Fibroblast of mammary gland (primary cell): Measurements from ENCODE around the gene CSMD2.

ENCODE experiments used
- DNase-seq: peaks from one replicate; pipeline ENCODE4 v3.0.0-alpha.2; 2010; ENCODE audit warnings: low read depth
- H3K4me3 ChIP-seq: 2 replicates; pipeline ENCODE4 v1.5.1; 2011; ENCODE audit warnings: low read depth, mild to moderate bottlenecking, low read length, moderate library complexity; ENCODE audit not compliant: control insufficient read depth
- TF ChIP-seq, protein P1 (sequence below): conservative IDR thresholded peaks from 2 replicates; pipeline ENCODE4 v1.5.1; 2011; ENCODE audit warnings: low read depth, low read length, inconsistent platforms; ENCODE audit not compliant: control insufficient read depth, insufficient read depth

Gene CSMD2

DNA sequence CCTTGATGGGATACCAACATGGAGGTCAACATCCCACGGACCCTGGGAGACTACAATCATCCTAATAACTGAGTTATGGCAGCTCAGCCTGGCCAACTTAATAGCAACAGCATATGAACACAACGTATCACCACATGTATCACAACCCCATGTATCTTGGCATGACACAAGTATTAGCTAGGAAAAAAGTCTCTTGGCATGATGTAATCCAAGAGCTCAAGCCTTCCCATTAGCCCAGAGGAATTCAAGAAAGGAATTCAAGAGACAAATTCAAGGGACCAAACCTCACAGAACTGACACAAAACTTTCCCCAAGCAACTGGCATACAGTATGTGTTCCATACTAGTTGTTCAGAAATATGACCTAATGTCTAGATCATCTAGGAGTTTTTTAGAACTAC, 402.1 kb downstream of the CSMD2 start:
- peak; percentile 45 for DNase-seq
- no peak overlapping the region for H3K4me3 ChIP-seq
- TF ChIP-seq, protein P1, sequence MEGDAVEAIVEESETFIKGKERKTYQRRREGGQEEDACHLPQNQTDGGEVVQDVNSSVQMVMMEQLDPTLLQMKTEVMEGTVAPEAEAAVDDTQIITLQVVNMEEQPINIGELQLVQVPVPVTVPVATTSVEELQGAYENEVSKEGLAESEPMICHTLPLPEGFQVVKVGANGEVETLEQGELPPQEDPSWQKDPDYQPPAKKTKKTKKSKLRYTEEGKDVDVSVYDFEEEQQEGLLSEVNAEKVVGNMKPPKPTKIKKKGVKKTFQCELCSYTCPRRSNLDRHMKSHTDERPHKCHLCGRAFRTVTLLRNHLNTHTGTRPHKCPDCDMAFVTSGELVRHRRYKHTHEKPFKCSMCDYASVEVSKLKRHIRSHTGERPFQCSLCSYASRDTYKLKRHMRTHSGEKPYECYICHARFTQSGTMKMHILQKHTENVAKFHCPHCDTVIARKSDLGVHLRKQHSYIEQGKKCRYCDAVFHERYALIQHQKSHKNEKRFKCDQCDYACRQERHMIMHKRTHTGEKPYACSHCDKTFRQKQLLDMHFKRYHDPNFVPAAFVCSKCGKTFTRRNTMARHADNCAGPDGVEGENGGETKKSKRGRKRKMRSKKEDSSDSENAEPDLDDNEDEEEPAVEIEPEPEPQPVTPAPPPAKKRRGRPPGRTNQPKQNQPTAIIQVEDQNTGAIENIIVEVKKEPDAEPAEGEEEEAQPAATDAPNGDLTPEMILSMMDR: no peak

- TF ChIP-seq, protein P1: no peak
- no peak overlapping the region for H3K4me3 ChIP-seq
- peak; percentile 81 for DNase-seq
Observed at GRCh38 chr1:33762109-33762830, 402.8 kb downstream of the CSMD2 start.

GRCh38 chr1:33758698-33759097, 406.3 kb downstream of the CSMD2 start:
- H3K4me3 ChIP-seq: no peak overlapping the region
- TF ChIP-seq, protein P1: no peak
- peak; percentile 98 for DNase-seq

- DNase-seq: no peak
- H3K4me3 ChIP-seq: no peak overlapping the region
- TF ChIP-seq, protein P1: no peak
Observed at GRCh38 chr1:33753087-33753856, 411.8 kb downstream of the CSMD2 start.

GRCh38 chr1:33745942-33746341, 419.1 kb downstream of the CSMD2 start:
- H3K4me3 ChIP-seq: no peak overlapping the region
- TF ChIP-seq, protein P1: no peak
- no peak for DNase-seq

- no peak for DNase-seq
- TF ChIP-seq, protein P1: no peak
- no peak overlapping the region for H3K4me3 ChIP-seq
Observed at GRCh38 chr1:33743221-33743998, 421.6 kb downstream of the CSMD2 start.
